Loucy (cell line): ENCODE data around the gene ARHGDIA.

Source experiments
- CTCF ChIP-seq: fragments of 200-600 bp; sonication (generic); conservative IDR thresholded peaks from 2 replicates; pipeline ENCODE4 v1.5.1; 2014; ENCODE audit warnings: mild to moderate bottlenecking, antibody characterized with exemption, low read length
- EZH2phosphoT487 ChIP-seq: fragments of 200-600 bp; IDR thresholded peaks from 2 replicates; pipeline ENCODE4 v1.6.1; 2018; ENCODE audit warnings: antibody characterized with exemption, mild to moderate bottlenecking, moderate library complexity, borderline replicate concordance

DNA sequence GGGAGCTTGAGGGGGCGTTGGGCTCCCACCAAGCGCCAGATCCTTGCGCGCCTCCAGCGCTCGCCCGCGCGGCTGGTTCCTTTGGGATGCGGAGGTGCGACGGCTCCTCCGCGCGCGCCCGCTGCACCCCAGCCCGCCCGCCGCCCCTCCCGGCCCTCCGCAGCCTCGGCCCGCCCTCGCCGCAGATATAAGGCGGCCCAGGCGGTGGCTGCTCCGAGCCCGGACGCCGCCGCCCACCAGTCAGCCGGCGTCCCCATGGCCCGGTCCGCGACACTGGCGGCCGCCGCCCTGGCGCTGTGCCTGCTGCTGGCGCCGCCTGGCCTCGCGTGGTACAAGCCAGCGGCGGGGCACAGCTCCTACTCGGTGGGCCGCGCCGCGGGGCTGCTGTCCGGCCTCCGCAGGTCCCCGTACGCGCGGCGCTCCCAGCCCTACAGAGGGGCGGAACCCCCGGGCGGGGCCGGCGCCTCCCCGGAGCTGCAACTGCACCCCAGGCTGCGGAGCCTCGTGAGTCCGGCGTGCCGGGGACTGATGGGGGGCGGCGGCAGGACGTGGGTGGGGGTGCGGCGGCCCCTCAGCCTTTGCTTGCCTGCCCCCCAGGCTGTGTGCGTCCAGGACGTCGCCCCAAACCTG lies 31.0 kb upstream of the ARHGDIA start, which contains the start of gene NPB:
- no peak for TF ChIP-seq CTCF
- no peak for TF ChIP-seq EZH2phosphoT487
